Left hindlimb (tissue), 1 donor: Measurements from ENCODE around the gene HMGCS1.
"Not testable (repeated sequence)": the region's sequence is repeated elsewhere in the genome, so short reads cannot be mapped to it uniquely, and the experiment has no call there.

Experiments
- DNase-seq: peaks from one replicate; pipeline ENCODE4 v3.0.0-alpha.2; 2018

Gene HMGCS1

GRCh38 chr5:43313035-43313853 is at the start of gene HMGCS1:
Gene HMGCS1, minus strand, starts transcription at chr5:43313412. Its CDS starts 14,447 bp downstream, at chr5:43298965.
- DNase-seq = peak; percentile 100

- no peak for DNase-seq
These were observed 45.5 kb upstream of the HMGCS1 start for GRCh38 chr5:43358726-43359125.

GRCh38 chr5:43358301-43358700 is 45.1 kb upstream of the HMGCS1 start:
- no peak for DNase-seq

GRCh38 chr5:43357878-43358281 is 44.7 kb upstream of the HMGCS1 start:
- no peak for DNase-seq

- DNase-seq = no peak
These were observed 43.9 kb upstream of the HMGCS1 start for GRCh38 chr5:43357067-43357466.

- DNase-seq = no peak
These were observed 41.6 kb upstream of the HMGCS1 start for GRCh38 chr5:43354774-43355173.

GRCh38 chr5:43353668-43354067 is 40.5 kb upstream of the HMGCS1 start:
- no peak for DNase-seq

GRCh38 chr5:43352915-43353314 is 39.7 kb upstream of the HMGCS1 start:
- DNase-seq = no peak

- no peak for DNase-seq
These were observed 38.9 kb upstream of the HMGCS1 start for GRCh38 chr5:43352131-43352530.

- no peak for DNase-seq
These were observed 35.7 kb upstream of the HMGCS1 start for GRCh38 chr5:43348861-43349363.

GRCh38 chr5:43348207-43348606 is 35.0 kb upstream of the HMGCS1 start:
- DNase-seq = no peak

- DNase-seq = no peak
These were observed 25.6 kb upstream of the HMGCS1 start for GRCh38 chr5:43338862-43339261.

- DNase-seq = no peak
These were observed 22.9 kb upstream of the HMGCS1 start for GRCh38 chr5:43336159-43336558.

- DNase-seq = no peak
These were observed 22.5 kb upstream of the HMGCS1 start for GRCh38 chr5:43335681-43336080.

- no peak for DNase-seq
These were observed 19.2 kb upstream of the HMGCS1 start for GRCh38 chr5:43332401-43332800.

- not testable (repeated sequence) for DNase-seq
These were observed 12.4 kb upstream of the HMGCS1 start for GRCh38 chr5:43325624-43326023.

GRCh38 chr5:43323488-43323887 is 10.3 kb upstream of the HMGCS1 start:
- DNase-seq = not testable (repeated sequence)

GRCh38 chr5:43320846-43321245 is 7.6 kb upstream of the HMGCS1 start:
- no peak for DNase-seq

GRCh38 chr5:43316421-43316820 is 3.2 kb upstream of the HMGCS1 start:
- no peak for DNase-seq

GRCh38 chr5:43315682-43316081 is 2.5 kb upstream of the HMGCS1 start:
- no peak for DNase-seq

GRCh38 chr5:43315263-43315662 is 2.1 kb upstream of the HMGCS1 start:
- no peak for DNase-seq

GRCh38 chr5:43314724-43315123 is 1.5 kb upstream of the HMGCS1 start:
- DNase-seq = no peak

GRCh38 chr5:43313854-43314457 is 744 bp upstream of the HMGCS1 start:
- peak; percentile 29 for DNase-seq

- DNase-seq = no peak
These were observed 545 bp downstream of the HMGCS1 start for GRCh38 chr5:43312699-43313034.
